Liver (tissue), 3 donors: ENCODE results near the gene P4HA1.

Source experiments
- ATF3 ChIP-seq: IDR thresholded peaks from 2 replicates; pipeline ENCODE4 v1.6.1; 2016; ENCODE audit warnings: antibody characterized with exemption
- CTCF ChIP-seq: fragments of 150-350 bp; IDR thresholded peaks from 2 replicates; pipeline ENCODE4 v1.5.1; 2017; ENCODE audit warnings: improper control_type of control experiment, low read depth, low read length; ENCODE audit not compliant: missing input control
- EGR1 ChIP-seq, 2 donors: IDR thresholded peaks; 2 replicates each; pipeline ENCODE4 v1.6.1; 2016 to 2018; ENCODE audit warnings: antibody characterized with exemption in 2 of 2, low read depth in 2 of 2
- GABPA ChIP-seq, 2 donors: IDR thresholded peaks in 1 of 2; conservative IDR thresholded peaks in 1 of 2; 2 replicates each; pipeline ENCODE4 v1.6.1; 2016; ENCODE audit warnings: antibody characterized with exemption in 2 of 2, mild to moderate bottlenecking in 1 of 2, moderate library complexity in 1 of 2
- JUND ChIP-seq, 2 donors: IDR thresholded peaks; 2 replicates each; pipeline ENCODE4 v1.6.1; 2016; ENCODE audit warnings: antibody characterized with exemption in 2 of 2
- MAX ChIP-seq: IDR thresholded peaks from 2 replicates; pipeline ENCODE4 v1.6.1; 2016; ENCODE audit warnings: antibody characterized with exemption
- NR2F2 ChIP-seq: IDR thresholded peaks from 2 replicates; pipeline ENCODE4 v1.6.1; 2016; ENCODE audit warnings: antibody characterized with exemption
- RAD21 ChIP-seq, 2 donors: IDR thresholded peaks; 2 replicates each; pipeline ENCODE4 v1.6.1; 2016; ENCODE audit warnings: antibody characterized with exemption in 2 of 2, mild to moderate bottlenecking in 2 of 2
- REST ChIP-seq: IDR thresholded peaks from 2 replicates; pipeline ENCODE4 v1.6.1; 2016; ENCODE audit warnings: antibody characterized with exemption, mild to moderate bottlenecking
- SP1 ChIP-seq: IDR thresholded peaks from 2 replicates; pipeline ENCODE4 v1.6.1; 2018; ENCODE audit warnings: antibody characterized with exemption, mild to moderate bottlenecking
- TAF1 ChIP-seq: conservative IDR thresholded peaks from 2 replicates; pipeline ENCODE4 v1.6.1; 2016; ENCODE audit warnings: antibody characterized with exemption, mild to moderate bottlenecking
- YY1 ChIP-seq: IDR thresholded peaks from 2 replicates; pipeline ENCODE4 v1.6.1; 2016; ENCODE audit warnings: antibody characterized with exemption, mild to moderate bottlenecking
- ZBTB33 ChIP-seq: IDR thresholded peaks from 2 replicates; pipeline ENCODE4 v1.6.1; 2016; ENCODE audit warnings: antibody characterized with exemption
- donor health status: healthy.
- donor health status: healthy.

GRCh38 chr10:72997099-72997498, 99.6 kb downstream of the P4HA1 start:
- TF ChIP-seq CTCF (no peak), MAX (no peak), ZBTB33 (no peak), JUND (IDR thresholded peaks at IDR 0.05) (no peak), ATF3 (no peak), REST (no peak), TAF1 (no peak), NR2F2 (no peak), SP1 (no peak), RAD21 (IDR thresholded peaks at IDR 0.05) (no peak), EGR1 (IDR thresholded peaks at IDR 0.05; ENCODE audit: low read depth in 2 of 2) (no peak), GABPA (IDR thresholded peaks at IDR 0.05 in 1 of 2, conservative IDR thresholded peaks at IDR 0.05 in 1 of 2) (no peak), YY1 (no peak)
